HepG2 (cell line): Measurements from ENCODE around the gene OR2C1. TPM values are rescaled to one million over a fixed set of nuclear protein-coding genes. Genes with fewer than 3 reads are reported as not detected.
A peak's percentile ranks its signal among the peaks of the same experiment; 100 is the strongest.

Experiments used
- ADNP ChIP-seq: sonication (generic); formaldehyde crosslinking; IDR thresholded peaks from 2 replicates; pipeline ENCODE4 v1.4.0; 2020; ENCODE audit warnings: missing genetic modification reagents
- AKAP8 ChIP-seq: sonication (generic); formaldehyde crosslinking; IDR thresholded peaks from 2 replicates; pipeline ENCODE4 v1.5.1; 2020; ENCODE audit warnings: mild to moderate bottlenecking, missing genetic modification reagents
- DPF2 ChIP-seq: sonication (generic); formaldehyde crosslinking; IDR thresholded peaks from 2 replicates; pipeline ENCODE4 v1.4.0; 2020; ENCODE audit warnings: mild to moderate bottlenecking, low read depth, missing genetic modification reagents, borderline replicate concordance
- EEA1 ChIP-seq: sonication (generic); formaldehyde crosslinking; IDR thresholded peaks from 2 replicates; pipeline ENCODE4 v1.5.1; 2020; ENCODE audit warnings: mild to moderate bottlenecking, missing genetic modification reagents, borderline replicate concordance
- ELF3 ChIP-seq: IDR thresholded peaks from 2 replicates; pipeline ENCODE4 v1.6.1; 2016; ENCODE audit warnings: missing genetic modification reagents, missing compliant biosample characterization
- FOSL1 ChIP-seq: sonication (generic); formaldehyde crosslinking; IDR thresholded peaks from 2 replicates; pipeline ENCODE4 v1.9.0; 2021; ENCODE audit warnings: missing genetic modification reagents, borderline replicate concordance
- GTF2F1 ChIP-seq: fragments of 150-350 bp; IDR thresholded peaks from 2 replicates; pipeline ENCODE4 v1.6.1; 2014; ENCODE audit warnings: low read length
- HDAC2 ChIP-seq: sonication (generic); formaldehyde crosslinking; IDR thresholded peaks from 2 replicates; pipeline ENCODE4 v1.4.0; 2020; ENCODE audit warnings: missing genetic modification reagents
- KDM6A ChIP-seq: IDR thresholded peaks from 2 replicates; pipeline ENCODE4 v1.6.1; 2016; ENCODE audit warnings: low read depth
- MXI1 ChIP-seq: IDR thresholded peaks from 3 replicates; pipeline ENCODE4 v1.6.1; 2012; ENCODE audit warnings: low read depth, low read length, inconsistent platforms, borderline replicate concordance
- SNAPC2 ChIP-seq: sonication (generic); formaldehyde crosslinking; IDR thresholded peaks from 2 replicates; pipeline ENCODE4 v1.8.1; 2022; ENCODE audit warnings: mild to moderate bottlenecking, missing genetic modification reagents
- SPEN ChIP-seq: sonication (generic); formaldehyde crosslinking; IDR thresholded peaks from 2 replicates; pipeline ENCODE4 v1.5.1; 2020; ENCODE audit warnings: low read depth, mild to moderate bottlenecking, missing genetic modification reagents
- THAP11 ChIP-seq: IDR thresholded peaks from 2 replicates; pipeline ENCODE4 v1.6.1; 2016; ENCODE audit warnings: missing biosample characterization, missing genetic modification reagents
- ZFP1 ChIP-seq: IDR thresholded peaks from 2 replicates; pipeline ENCODE4 v1.6.1; 2016
- ZNF143 ChIP-seq: sonication (generic); formaldehyde crosslinking; IDR thresholded peaks from 2 replicates; pipeline ENCODE4 v1.4.0; 2020; ENCODE audit warnings: missing genetic modification reagents
- ZNF160 ChIP-seq: sonication (generic); formaldehyde crosslinking; IDR thresholded peaks from 2 replicates; pipeline ENCODE4 v1.8.0; 2022; ENCODE audit warnings: mild to moderate bottlenecking, inconsistent platforms, missing genetic modification reagents
- ZNF225 ChIP-seq: sonication (generic); formaldehyde crosslinking; IDR thresholded peaks from 2 replicates; pipeline ENCODE4 v1.4.0; 2020; ENCODE audit warnings: mild to moderate bottlenecking, missing genetic modification reagents
- ZNF543 ChIP-seq: sonication (generic); formaldehyde crosslinking; IDR thresholded peaks from 2 replicates; pipeline ENCODE4 v1.4.0; 2020; ENCODE audit warnings: mild to moderate bottlenecking, missing genetic modification reagents
- ZNF558 ChIP-seq: sonication (generic); formaldehyde crosslinking; IDR thresholded peaks from 2 replicates; pipeline ENCODE4 v1.9.0; 2022; ENCODE audit warnings: mild to moderate bottlenecking, missing genetic modification reagents, borderline replicate concordance
- ZNF878 ChIP-seq: sonication (generic); formaldehyde crosslinking; IDR thresholded peaks from 2 replicates; pipeline ENCODE4 v1.8.1; 2023; ENCODE audit warnings: mild to moderate bottlenecking, missing genetic modification reagents, moderate library complexity
- ZSCAN30 ChIP-seq: sonication (generic); formaldehyde crosslinking; IDR thresholded peaks from 2 replicates; pipeline ENCODE4 v1.5.0; 2020; ENCODE audit warnings: mild to moderate bottlenecking, missing genetic modification reagents
- polyA plus RNA-seq, 8 experiments: library from polyadenylated mRNA; depleted of rRNA in 3 of 8; stranded (reverse) in 7 of 8; unstranded in 1 of 8; fragments of >200 nt; fragmentation: Illumina TruSeq in 4 of 8; extraction: Trizol in 4 of 8; gene quantifications; 2 replicates each; pipeline versions ENCODE4 v1.2.1 to v1.2.3, GENCODE V29; 2011 to 2016; ENCODE audit warnings: low read depth in 4 of 8, missing spikeins in 1 of 8, mixed read lengths in 1 of 8; ENCODE audit not compliant: insufficient read depth in 1 of 8
- total RNA-seq, 5 experiments: library from RNA; depleted of rRNA; stranded (reverse); fragments of >200 nt; fragmentation: Illumina TruSeq; extraction: Trizol; gene quantifications; 2 replicates each; pipeline ENCODE4 v1.2.3, GENCODE V29; 2016; ENCODE audit warnings: low read depth in 1 of 5
- TF ChIP-seq, protein P1 (sequence below): sonication (generic); formaldehyde crosslinking; IDR thresholded peaks from 2 replicates; pipeline ENCODE4 v1.4.0; 2020; ENCODE audit warnings: missing genetic modification reagents
- TF ChIP-seq, protein P2 (sequence below): sonication (generic); formaldehyde crosslinking; IDR thresholded peaks from 2 replicates; pipeline ENCODE4 v1.8.1; 2023; ENCODE audit warnings: mild to moderate bottlenecking, inconsistent platforms, moderate library complexity, missing genetic modification reagents, borderline replicate concordance
- TF ChIP-seq, protein P3 (sequence below): sonication (generic); formaldehyde crosslinking; IDR thresholded peaks from 2 replicates; pipeline ENCODE4 v1.9.0; 2021; ENCODE audit warnings: missing genetic modification reagents, mild to moderate bottlenecking, borderline replicate concordance
- TF ChIP-seq, protein P4 (sequence below): sonication (generic); formaldehyde crosslinking; IDR thresholded peaks from 2 replicates; pipeline ENCODE4 v1.4.0; 2020; ENCODE audit warnings: mild to moderate bottlenecking, low read depth, missing genetic modification reagents

Gene OR2C1
- total and polyA plus RNA-seq, 2 of the 13 experiments (the other 11 are each of a cell fraction or from before 2014, with no cell fraction given) = not detected

DNA sequence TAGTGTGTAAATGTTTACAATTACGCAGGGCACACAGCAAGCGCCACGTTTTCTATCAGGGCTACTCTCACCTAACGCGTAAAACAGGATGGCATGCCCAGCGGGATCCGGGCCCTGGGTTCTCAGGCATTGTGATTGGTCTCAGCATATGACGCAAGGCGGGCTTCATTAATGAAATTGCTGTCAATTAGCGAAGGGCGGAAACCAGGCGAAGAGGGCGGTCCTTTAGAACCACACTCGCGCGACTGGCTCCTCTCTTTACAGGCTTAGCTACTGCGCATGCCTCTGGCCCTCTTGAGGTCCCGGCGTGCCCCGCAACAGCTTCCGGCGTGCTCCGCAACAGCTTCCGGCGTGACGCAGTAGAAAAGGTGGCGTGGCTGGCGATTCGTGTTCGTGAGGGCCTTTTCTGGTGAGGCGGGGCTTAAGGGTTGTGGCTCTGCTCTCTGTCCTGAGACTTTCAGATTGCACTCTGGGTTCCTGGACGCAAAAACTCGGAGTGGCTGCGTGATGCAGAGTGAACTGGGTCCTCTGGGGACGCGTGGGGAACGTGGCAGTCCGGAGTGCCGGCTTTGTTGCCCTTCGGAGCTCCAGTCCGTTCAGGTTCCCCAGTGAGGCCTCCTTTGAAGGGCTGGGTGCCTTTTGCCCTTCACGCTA lies 9.2 kb downstream of the OR2C1 start (continued):
- 0 out of 2 replicates have a peak, but pooled peaks have one; percentile 35 for TF ChIP-seq ZNF543 (CRISPR knock-in tag)
- TF ChIP-seq ZFP1 (CRISPR knock-in tag) = no peak
- no peak for TF ChIP-seq SNAPC2
- no peak for TF ChIP-seq ADNP
- TF ChIP-seq DPF2 (CRISPR knock-in tag) = no peak
- no peak for TF ChIP-seq HDAC2 (CRISPR knock-in tag)
- no peak for TF ChIP-seq ZNF558 (CRISPR knock-in tag)
- no peak for TF ChIP-seq FOSL1 (CRISPR knock-in tag)
- TF ChIP-seq, protein P1, sequence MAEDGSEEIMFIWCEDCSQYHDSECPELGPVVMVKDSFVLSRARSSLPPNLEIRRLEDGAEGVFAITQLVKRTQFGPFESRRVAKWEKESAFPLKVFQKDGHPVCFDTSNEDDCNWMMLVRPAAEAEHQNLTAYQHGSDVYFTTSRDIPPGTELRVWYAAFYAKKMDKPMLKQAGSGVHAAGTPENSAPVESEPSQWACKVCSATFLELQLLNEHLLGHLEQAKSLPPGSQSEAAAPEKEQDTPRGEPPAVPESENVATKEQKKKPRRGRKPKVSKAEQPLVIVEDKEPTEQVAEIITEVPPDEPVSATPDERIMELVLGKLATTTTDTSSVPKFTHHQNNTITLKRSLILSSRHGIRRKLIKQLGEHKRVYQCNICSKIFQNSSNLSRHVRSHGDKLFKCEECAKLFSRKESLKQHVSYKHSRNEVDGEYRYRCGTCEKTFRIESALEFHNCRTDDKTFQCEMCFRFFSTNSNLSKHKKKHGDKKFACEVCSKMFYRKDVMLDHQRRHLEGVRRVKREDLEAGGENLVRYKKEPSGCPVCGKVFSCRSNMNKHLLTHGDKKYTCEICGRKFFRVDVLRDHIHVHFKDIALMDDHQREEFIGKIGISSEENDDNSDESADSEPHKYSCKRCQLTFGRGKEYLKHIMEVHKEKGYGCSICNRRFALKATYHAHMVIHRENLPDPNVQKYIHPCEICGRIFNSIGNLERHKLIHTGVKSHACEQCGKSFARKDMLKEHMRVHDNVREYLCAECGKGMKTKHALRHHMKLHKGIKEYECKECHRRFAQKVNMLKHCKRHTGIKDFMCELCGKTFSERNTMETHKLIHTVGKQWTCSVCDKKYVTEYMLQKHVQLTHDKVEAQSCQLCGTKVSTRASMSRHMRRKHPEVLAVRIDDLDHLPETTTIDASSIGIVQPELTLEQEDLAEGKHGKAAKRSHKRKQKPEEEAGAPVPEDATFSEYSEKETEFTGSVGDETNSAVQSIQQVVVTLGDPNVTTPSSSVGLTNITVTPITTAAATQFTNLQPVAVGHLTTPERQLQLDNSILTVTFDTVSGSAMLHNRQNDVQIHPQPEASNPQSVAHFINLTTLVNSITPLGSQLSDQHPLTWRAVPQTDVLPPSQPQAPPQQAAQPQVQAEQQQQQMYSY (CRISPR knock-in tag) = no peak
- TF ChIP-seq ELF3 (CRISPR knock-in tag) = no peak; the same call in 1 of the 2 replicates
- peak; percentile 92 for TF ChIP-seq THAP11 (CRISPR knock-in tag)
- no peak for TF ChIP-seq ZNF878 (CRISPR knock-in tag)
- peak; percentile 83; the same call in 1 of the 3 replicates for TF ChIP-seq MXI1
- no peak for TF ChIP-seq KDM6A (CRISPR knock-in tag)
- TF ChIP-seq SPEN (CRISPR knock-in tag) = no peak; the same call in 1 of the 2 replicates
- peak; percentile 87 for TF ChIP-seq ZNF143 (CRISPR knock-in tag)
- TF ChIP-seq GTF2F1 = no peak
- TF ChIP-seq, protein P2, sequence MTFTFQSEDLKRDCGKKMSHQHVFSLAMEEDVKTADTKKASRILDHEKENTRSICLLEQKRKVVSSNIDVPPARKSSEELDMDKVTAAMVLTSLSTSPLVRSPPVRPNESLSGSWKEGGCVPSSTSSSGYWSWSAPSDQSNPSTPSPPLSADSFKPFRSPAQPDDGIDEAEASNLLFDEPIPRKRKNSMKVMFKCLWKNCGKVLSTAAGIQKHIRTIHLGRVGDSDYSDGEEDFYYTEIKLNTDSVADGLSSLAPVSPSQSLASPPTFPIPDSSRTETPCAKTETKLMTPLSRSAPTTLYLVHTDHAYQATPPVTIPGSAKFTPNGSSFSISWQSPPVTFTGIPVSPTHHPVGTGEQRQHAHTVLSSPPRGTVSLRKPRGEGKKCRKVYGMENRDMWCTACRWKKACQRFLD = no peak
- TF ChIP-seq AKAP8 = no peak
- TF ChIP-seq ZSCAN30 (CRISPR knock-in tag) = no peak
- TF ChIP-seq, protein P3, sequence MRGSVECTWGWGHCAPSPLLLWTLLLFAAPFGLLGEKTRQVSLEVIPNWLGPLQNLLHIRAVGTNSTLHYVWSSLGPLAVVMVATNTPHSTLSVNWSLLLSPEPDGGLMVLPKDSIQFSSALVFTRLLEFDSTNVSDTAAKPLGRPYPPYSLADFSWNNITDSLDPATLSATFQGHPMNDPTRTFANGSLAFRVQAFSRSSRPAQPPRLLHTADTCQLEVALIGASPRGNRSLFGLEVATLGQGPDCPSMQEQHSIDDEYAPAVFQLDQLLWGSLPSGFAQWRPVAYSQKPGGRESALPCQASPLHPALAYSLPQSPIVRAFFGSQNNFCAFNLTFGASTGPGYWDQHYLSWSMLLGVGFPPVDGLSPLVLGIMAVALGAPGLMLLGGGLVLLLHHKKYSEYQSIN (CRISPR knock-in tag) = no peak
- TF ChIP-seq, protein P4, sequence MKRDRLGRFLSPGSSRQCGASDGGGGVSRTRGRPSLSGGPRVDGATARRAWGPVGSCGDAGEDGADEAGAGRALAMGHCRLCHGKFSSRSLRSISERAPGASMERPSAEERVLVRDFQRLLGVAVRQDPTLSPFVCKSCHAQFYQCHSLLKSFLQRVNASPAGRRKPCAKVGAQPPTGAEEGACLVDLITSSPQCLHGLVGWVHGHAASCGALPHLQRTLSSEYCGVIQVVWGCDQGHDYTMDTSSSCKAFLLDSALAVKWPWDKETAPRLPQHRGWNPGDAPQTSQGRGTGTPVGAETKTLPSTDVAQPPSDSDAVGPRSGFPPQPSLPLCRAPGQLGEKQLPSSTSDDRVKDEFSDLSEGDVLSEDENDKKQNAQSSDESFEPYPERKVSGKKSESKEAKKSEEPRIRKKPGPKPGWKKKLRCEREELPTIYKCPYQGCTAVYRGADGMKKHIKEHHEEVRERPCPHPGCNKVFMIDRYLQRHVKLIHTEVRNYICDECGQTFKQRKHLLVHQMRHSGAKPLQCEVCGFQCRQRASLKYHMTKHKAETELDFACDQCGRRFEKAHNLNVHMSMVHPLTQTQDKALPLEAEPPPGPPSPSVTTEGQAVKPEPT (CRISPR knock-in tag) = no peak
- TF ChIP-seq EEA1 (CRISPR knock-in tag) = no peak
- TF ChIP-seq ZNF160 (CRISPR knock-in tag) = no peak
- no peak; the same call in 1 of the 2 replicates for TF ChIP-seq ZNF225 (CRISPR knock-in tag)
